ENCODE data around the gene TMEM184A.

GRCh38 chr7:1543826-1544177 lies 12.2 kb downstream of the TMEM184A start:
- TF ChIP-seq CTCF (IDR thresholded peaks at IDR 0.05; ENCODE audit: low read depth, low read length) (no peak), EZH2phosphoT487 (IDR thresholded peaks at IDR 0.05; ENCODE audit: low read depth) (no peak)
